Stimulated activated CD4-positive, alpha-beta T cell treated with anti-CD3 and anti-CD28 coated beads, Interleukin-15, amount 100 ng/mL, for 24 hours (primary cell): ENCODE measurements around the gene CYP24A1.

ENCODE experiments used
- DNase-seq: peaks from one replicate; pipeline ENCODE4 v3.0.0-alpha.2; 2020

CYP24A1 gene

DNA sequence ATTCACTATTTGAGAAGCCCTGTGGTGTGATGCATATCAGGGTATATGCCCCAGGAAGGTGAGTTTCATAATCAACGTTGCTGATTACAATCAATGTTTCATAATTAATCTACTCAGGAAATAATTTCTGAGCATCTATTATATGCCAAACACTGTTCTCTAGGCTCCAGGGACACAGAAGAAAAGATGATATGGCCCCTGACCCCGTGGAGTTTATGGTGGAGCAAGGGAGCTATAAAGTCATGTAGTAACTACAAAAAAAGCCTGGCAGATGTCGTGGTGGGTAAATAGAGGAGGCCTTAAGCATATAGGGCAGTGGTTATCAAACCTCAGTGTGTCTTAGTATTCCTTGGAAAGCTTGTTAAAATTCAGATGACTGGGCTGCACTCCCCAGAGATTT lies 63.3 kb downstream of the CYP24A1 start:
- no peak for DNase-seq

DNA sequence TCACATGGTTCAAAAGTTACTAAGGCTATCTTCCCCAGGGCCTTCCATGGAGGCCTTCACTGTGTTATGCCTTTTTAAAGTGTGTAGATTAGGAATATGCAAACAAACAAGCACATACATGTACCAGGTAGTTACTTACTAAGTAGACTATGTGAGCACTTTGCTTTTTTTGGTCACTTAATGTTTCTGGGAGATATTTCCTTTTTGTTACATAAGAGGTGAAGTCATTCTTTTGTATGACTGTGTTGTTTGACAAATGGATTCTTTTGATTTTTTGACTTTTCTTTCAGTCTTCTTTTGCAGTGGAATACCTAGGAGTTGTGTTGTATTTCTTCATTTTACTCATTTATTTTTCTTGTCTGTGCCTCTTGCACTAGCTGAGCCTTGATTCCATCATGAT lies 63.7 kb downstream of the CYP24A1 start:
- DNase-seq: no peak

DNA sequence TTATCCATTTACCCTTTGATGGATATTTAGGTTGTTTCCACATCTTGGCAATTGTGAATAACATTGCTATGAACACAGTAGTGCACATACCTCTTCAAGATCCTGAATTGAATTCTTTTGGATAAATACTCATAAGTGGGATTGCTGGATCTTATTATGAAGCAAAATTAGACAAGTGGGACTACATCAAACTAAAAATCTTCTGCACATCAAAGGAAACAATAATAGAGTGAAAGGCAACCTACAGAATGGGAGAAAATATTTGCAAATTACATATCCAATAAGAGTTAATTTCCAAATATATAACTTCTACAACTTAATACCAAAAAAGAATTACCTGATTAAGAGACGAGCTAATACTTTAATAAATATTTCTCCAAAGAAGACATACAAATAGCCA lies 65.0 kb downstream of the CYP24A1 start:
- no peak for DNase-seq

DNA sequence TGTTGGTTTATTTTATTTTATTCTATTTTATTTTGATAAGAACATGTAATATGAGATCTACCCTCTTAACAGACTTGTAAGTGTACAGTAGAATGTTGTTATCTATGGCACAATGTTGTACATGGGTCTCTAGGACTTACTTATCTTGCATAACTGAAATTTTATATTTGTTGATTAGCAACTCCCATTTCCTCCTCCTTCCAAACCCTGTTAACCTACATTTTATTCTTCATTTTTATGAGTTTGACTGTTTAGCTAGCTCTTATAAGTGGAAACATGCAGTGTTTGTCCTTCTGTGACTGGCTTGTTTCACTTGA lies 65.5 kb downstream of the CYP24A1 start:
- no peak for DNase-seq

DNA sequence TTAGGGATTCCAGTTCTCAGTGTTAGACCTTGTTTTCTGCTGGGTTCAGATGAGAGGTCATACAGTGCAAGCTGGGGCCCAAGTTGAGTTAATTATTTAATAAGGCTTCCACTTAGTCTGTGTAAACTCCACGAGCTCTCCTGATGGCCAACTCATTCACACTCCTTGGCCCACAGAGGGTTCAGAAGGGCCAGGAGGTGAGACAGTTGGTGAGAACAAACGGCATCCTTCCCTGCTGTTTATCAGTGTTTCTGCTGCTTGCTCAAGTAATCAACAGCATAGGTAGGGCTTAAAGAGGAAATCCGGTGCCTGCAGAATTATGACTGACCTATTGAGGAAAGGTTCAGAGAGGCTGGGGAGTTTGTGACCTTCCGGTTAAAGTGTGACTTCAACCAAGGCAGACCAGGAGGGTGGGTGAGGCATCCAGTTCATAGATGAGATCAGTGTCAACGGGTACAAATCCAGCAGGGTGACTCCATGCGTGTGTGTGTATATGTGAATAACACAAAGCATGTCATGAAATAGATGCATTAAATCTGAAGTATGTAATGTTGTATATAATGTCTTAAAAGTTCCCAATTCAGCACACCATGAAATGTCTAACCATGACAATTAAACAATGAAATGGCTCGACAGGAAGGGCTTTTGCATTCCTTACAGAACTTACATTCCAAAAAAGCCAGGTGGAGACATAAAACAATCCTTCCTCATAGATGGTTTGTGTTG lies 66.0 kb downstream of the CYP24A1 start:
- no peak for DNase-seq

DNA sequence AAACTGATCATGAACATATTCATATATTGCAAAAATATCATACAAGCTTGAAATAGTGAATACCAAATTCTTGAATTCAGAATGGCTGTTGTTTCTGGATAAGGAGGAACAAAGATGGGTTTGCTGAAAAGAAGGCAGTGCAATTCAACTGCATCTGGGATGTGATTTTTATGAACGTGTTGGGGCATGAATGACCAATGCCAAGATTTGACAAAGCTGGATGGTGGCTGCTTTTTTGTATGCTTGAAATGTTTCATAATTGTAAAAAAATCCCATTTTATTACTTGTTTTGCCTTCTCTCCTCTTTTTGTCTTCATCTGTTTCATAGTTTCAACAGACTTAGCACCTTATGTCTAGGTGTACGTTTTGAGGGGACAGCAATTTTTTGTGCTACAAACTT lies 66.6 kb downstream of the CYP24A1 start:
- DNase-seq: no peak

- no peak for DNase-seq
Observed at GRCh38 chr20:54106162-54106561, 67.6 kb downstream of the CYP24A1 start.

DNA sequence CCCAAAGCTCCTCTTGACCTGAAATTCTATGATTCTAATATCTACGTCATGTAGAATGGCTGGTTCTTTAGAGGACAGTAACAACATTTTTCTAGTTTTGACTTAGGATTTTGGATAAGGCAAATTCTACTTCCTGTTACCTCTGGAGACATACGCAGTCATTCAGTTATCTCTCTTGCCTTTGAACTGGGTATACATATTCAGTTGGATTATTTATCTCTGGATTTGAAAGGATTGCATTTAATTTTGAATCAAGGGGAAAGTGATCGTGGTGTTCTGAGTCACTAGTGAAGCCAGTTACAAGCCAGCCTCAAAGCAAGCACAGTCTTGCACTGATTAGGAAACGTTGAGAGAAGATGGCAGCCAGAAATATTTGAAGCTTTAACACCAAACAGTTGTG lies 68.1 kb downstream of the CYP24A1 start:
- no peak for DNase-seq

GRCh38 chr20:54104781-54105180 lies 69.0 kb downstream of the CYP24A1 start:
- DNase-seq: no peak

DNA sequence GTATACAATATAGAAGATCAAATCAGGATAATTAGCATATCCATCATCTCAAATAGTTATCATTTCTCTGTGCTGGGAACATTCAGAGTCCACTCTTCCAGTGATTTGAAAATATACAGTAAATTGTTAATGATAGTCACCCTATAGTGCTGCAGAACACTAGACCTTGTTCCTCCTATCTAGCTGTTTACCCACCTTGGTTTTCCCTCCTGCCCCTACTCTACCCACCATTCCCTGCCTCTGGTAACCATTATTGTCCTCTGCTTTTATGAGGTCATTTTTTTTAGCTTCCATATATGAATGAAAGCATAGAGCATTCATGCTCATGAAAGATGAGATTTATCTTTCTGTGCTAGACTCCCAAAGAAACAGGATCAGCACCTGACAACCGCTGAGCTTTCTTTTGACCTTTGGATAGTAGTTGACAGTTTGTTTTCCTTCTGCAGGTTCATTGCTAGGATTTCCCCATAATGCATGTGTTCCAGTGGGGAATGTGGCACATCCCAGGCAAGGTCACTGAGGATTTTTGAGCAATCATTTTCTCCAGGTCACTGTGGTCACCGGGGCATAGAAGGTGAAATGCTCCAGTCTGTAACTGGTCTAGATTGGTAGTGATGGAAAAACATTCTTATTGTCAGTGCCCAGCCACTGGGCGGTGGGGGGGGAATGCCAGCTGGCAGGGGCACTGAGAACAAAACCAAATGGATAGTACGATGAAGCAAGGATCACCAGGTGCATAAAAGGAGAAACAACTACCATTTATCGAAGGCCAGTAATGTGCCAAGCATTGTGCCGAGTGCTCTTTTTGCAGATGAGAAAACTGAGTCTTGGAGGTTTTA lies 69.8 kb downstream of the CYP24A1 start:
- no peak for DNase-seq
